GM19397 (cell line): ENCODE results near the gene TRPM6.
"Not testable (repeated sequence)": the region's sequence is repeated elsewhere in the genome, so short reads cannot be mapped to it uniquely, and the experiment has no call there.

Source experiments
- ATAC-seq: cut with Tn5 transposase; IDR thresholded peaks from one replicate; pipeline ENCODE4 v1.9.1; 2021; ENCODE audit warnings: mild to moderate bottlenecking, moderate library complexity; ENCODE audit not compliant: unreplicated experiment

TRPM6 gene

DNA sequence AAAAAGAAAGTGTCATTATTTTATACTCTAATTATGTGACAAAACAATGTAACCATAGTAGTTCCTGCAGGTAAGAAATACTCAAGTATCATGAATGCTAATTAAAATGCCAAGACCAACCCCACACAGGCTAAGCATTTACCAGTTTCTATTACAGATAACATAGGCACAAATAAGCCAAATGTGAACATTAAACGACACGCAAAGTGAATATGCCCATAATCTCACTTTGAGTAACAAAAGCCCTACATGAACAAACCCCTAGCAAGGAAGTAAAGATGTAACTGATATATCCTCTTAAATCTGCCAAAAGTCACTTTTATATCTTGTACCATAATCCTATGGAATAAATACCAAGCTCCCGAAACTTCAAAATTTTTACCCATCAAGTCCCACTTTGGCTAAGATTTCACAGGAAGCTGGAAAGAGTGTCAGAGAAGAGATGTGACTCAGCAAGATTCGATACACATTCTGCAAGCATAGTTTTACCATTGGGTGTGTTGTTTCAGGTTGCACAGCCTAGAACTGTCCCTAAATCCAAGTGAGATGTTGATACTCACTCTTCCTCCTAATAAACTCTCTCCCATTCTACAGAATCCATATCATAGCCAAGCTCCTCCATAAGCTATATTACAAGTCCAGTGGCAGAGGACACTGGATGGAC lies 28.8 kb downstream of the TRPM6 start:
- no peak for ATAC-seq

DNA sequence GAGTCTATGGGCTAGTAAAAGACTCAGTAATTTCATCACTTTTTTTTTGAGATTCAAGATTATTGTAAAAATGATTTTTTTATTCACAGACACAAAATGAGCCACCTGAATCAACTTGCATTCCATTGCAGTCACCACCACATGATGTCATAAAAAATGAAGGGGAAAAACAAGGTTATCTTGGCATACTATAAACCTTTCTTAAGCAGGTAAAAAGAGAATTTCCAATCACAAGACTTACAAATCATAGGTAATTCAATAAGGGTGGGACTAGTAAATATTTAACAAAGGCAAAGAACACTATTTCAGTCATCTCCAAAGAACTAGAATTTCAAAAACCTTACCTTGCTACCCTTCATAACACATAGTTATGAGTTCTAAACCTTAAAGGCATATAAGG lies 30.7 kb downstream of the TRPM6 start:
- no peak for ATAC-seq

DNA sequence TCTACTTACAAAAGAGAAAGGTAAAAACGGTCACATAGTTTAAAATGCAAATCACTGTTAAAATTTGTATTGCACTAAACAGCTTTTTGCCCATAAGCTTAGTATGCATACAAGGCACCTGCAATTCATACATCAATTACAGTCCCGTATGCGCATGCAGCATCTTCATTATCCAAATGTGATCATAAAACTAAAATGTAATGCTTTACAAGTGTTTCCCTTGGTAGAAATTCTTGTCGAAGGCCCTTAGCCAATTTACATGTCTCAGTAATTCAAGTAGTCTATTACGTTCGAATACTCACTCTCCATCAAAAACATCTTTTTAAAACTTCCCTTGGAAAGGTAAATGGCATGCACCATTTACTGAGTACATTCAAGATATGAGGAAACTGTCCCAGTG lies 32.6 kb downstream of the TRPM6 start:
- ATAC-seq: no peak

DNA sequence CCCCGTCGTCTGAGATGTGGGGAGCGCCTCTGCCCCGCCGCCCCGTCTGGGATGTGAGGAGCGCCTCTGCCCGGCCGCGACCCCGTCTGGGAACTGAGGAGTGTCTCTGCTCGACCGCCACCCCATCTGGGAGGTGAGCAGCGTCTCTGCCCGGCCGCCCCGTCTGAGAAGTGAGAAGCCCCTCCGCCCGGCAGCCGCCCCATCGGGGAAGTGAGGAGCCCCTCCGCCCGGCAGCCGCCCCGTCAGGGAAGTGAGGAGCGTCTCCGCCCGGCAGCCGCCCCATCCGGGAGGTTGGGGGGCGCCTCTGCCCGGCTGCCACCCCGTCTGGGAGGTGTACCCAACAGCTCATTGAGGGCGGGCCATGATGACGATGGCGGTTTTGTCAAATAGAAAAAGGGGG lies 34.7 kb downstream of the TRPM6 start:
- ATAC-seq: not testable (repeated sequence)

GRCh38 chr9:74848153-74848525 lies 39.6 kb downstream of the TRPM6 start:
- no peak for ATAC-seq

DNA sequence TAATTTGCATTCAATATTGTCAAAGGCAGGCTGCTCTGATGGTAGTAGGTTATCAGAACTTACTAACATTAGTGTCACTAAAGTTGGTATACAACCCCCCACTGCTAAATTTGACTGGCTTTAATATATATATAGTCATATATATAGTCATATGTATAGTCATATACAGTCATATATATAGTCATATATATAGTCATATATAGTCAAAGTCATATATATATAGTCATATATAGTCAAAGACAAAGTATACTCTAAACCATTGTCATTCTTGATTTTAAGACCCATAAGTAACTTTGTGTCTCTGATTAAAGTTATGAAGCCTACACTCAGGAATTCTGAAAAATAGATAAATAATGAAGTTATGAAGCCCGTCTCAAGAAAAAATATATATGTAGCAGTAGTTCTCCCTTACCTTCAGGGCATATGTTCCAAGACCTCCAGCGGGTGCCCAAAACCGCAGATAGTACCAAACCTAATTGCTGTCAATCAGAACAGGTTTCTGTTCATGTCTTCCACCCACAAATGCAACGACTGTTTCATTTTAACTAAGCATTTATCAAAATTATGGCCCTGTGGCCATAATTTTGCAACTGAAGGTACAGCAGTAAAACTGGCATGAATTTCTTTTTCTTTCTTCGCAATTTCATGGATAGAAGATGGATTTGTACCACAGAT lies 40.1 kb downstream of the TRPM6 start:
- no peak for ATAC-seq

- ATAC-seq: no peak
Observed at GRCh38 chr9:74846766-74847165, 41.0 kb downstream of the TRPM6 start.

DNA sequence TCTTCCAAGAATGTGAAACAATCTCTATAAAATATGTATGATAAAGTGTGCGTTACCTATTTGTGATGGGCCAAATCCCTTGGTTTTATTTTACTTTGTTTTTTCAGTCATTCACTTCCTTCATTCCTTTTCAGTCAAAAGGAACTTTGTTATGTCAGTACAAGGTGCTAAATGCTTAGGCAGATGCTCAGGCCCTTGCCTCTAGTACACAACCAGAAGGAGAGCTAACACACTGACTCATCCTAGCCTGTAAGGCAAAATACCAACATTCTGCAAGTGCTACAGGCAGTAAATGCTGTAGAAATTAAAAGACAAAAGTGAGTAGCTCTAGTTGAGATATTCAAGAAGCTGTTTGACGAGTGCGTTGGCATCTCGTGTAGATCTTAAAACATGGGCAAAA lies 49.4 kb downstream of the TRPM6 start:
- no peak for ATAC-seq

GRCh38 chr9:74824654-74825053 lies 63.1 kb downstream of the TRPM6 start:
- ATAC-seq: no peak

GRCh38 chr9:74821636-74822035 lies 66.1 kb downstream of the TRPM6 start:
- ATAC-seq: no peak

DNA sequence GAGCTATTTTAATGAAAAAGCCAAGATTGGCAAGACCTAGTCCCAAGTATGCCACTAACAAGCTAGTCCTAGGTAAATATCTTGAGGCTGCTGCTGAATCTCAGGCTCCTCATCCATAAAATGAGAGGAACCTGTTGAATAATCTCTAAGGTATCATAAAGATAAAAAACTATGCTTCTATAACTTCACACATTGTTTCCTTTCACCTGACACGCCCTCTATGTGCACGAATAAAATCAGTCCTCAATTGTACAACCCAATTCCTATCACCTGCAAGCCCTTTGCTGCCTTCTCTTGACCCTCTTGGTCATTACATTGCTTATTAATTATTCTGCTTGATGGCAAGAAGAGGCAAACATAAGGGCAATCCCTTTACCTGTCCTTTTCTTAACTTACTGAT lies 69.9 kb downstream of the TRPM6 start:
- no peak for ATAC-seq

GRCh38 chr9:74817281-74817810 lies 70.4 kb downstream of the TRPM6 start:
- ATAC-seq: no peak

DNA sequence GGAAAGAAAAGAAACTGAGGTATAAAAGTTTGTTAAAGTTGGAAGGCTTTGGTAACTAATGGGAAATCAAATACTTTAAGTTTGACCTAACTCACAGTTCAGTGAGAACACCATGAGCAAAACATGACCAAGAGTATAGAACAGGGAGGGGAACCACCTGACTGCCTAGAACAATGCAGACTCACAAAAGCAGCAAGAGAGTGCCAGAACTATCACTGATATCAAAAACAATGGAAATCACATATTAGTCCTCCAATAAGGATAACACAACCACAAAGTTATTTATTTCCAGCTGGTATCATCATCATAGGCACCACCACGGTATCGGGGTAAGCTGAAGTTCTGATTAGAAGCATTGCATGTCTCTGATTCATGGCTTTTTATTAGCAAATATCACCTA lies 77.5 kb downstream of the TRPM6 start:
- ATAC-seq: no peak

- ATAC-seq: no peak
Observed at GRCh38 chr9:74804018-74804385, 83.7 kb downstream of the TRPM6 start.

DNA sequence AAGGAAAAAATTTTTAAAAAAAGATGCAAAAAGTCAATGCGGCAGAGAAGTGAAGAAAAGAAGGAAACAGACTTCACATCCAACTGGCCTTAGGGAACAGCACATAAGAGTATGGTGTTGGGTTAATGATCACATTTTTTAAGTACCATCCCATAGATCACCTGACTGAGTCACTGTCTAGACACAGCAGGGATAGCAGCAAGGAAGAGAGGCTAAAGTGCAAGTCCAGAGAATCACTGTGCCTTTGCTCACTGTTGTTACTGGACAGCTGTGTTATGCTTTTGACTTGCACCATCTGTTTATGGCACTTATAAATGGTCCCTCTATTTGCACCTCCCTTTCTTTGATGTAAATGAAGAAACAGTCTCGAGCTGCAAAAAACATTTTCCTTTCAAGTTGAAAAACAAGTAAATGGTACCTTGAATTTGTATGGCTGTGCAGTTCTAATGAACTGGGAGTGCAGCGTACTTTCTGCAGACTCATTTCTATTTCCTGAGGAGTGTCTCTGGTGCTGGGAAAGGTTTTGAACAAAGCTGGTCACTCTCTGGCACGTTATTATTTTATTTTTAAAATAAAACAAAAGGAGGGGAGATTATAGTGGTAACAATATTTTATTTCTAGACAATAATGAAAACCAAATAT lies 84.2 kb downstream of the TRPM6 start:
- no peak for ATAC-seq

GRCh38 chr9:74800226-74800625 lies 87.5 kb downstream of the TRPM6 start:
- no peak for ATAC-seq

GRCh38 chr9:74795803-74796202 lies 91.9 kb downstream of the TRPM6 start:
- no peak for ATAC-seq

DNA sequence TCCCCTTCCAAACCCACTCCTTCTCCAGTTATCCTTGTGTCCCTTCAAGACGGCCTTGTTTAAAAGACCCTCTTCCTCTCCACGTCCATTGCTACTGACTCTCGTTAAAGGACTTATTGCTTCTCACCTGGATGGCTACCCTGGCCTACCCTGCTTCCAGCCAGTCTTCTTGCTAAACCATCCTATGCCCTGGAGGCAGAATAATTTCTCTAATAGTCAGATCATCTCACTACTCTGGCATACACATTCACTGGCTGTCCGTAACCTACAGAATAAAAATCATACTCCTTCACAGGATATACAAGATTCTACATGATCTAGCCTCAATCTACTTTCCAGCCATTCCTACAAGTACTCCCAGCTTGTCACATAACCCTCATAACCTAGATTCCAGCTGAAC lies 92.6 kb downstream of the TRPM6 start:
- no peak for ATAC-seq

DNA sequence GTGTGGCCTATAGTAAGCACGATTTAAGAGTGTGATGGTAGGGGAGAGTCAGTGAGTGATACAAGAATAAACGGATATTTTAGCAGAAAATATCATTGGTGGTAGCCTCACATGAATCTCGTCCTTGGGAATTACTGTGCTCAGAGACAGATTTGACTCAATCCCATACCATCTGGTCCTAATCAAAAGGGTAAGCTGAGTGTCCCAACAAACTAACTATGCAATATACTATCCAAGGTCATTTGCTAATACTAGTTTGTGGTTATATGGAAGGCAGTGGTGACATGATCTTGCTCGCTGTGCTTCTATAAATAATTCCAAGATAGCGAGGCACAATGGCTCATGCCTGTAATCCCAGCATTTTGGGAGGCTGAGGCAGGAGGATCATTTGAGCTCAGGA lies 103.2 kb downstream of the TRPM6 start:
- ATAC-seq: no peak

DNA sequence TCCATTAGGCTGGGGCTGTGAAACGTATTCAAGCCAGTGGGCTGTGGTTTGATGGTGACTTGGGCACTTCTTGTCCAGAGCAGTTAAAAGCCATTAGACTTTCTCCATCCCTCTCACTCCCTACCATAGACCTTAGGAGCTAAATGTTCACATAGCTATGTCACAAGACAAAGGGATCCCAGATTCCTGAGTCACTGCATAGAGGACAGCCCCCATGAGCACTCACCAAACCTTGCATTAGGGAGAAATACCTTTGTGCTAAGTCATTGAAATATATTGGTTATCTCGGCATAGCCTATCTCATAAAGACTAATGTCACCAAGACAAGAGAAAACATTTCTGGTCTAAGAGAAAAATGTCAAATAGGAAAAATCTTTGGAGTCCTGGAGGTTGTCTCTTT lies 104.3 kb downstream of the TRPM6 start:
- no peak for ATAC-seq

GRCh38 chr9:74777136-74777879 lies 110.4 kb downstream of the TRPM6 start:
- ATAC-seq: no peak

DNA sequence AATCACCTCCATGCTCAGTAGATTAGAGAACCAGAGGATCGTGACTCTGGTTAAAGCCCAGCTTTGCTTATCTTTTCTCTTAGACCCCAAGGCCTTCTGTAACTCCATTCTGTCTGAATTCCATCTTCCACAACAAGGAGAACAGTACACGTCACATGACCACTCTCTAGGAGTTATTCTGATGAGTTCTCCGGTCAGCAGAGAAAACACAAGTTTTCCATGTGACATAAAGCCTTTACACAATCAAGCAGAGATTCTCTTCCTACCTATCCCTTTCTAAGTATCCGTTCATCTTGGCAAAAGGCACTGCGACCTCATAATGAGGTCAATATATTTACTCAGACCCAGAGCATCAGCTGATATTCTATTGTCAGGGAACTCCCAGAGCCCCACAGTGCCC lies 112.3 kb downstream of the TRPM6 start:
- no peak for ATAC-seq
